Fibroblast of lung (primary cell): ENCODE results near the gene MYH9. TPM values are rescaled to one million over a fixed set of nuclear protein-coding genes. Genes with fewer than 3 reads are reported as not detected.

Experiments used
- DNase-seq, 2 donors: peaks; one replicate each; pipeline versions ENCODE4 v3.0.0 to v3.0.0-alpha.2; 2010; ENCODE audit warnings: low read depth in 2 of 2
- H2AFZ ChIP-seq: 2 replicates; pipeline ENCODE4 v1.5.1; 2012; ENCODE audit warnings: low read length, control low read depth, inconsistent platforms
- H3K27ac ChIP-seq: 2 replicates; pipeline ENCODE4 v1.5.1; 2011; ENCODE audit warnings: low read length, control low read depth; ENCODE audit not compliant: insufficient read depth
- H3K27me3 ChIP-seq: 2 replicates; pipeline ENCODE4 v1.5.1; 2011; ENCODE audit warnings: mild to moderate bottlenecking, low read length; ENCODE audit not compliant: control insufficient read depth, insufficient read depth
- H3K36me3 ChIP-seq: 2 replicates; pipeline ENCODE4 v1.5.1; 2011; ENCODE audit warnings: low read length; ENCODE audit not compliant: control insufficient read depth, insufficient read depth
- H3K4me1 ChIP-seq: 2 replicates; pipeline ENCODE4 v1.5.1; 2011; ENCODE audit warnings: low read length; ENCODE audit not compliant: control insufficient read depth, insufficient read depth; ENCODE audit errors: extremely low read depth
- H3K4me2 ChIP-seq: 2 replicates; pipeline ENCODE4 v1.5.1; 2011; ENCODE audit warnings: low read length, control low read depth; ENCODE audit not compliant: insufficient read depth; ENCODE audit errors: extremely low read depth
- H3K4me3 ChIP-seq, 4 experiments: fragments of 200-600 bp in 1 of 4; sonication (generic) in 1 of 4; replicated peaks in 1 of 4; 2 replicates each; pipeline ENCODE4 v1.5.1; 2011 to 2016; ENCODE audit warnings: low read length in 4 of 4, low read depth in 3 of 4, mild to moderate bottlenecking in 3 of 4, control low read depth in 2 of 4, inconsistent platforms in 1 of 4, mixed read lengths in 1 of 4; ENCODE audit not compliant: insufficient read depth in 1 of 4; ENCODE audit errors: control extremely low read depth in 1 of 4
- H3K79me2 ChIP-seq: 2 replicates; pipeline ENCODE4 v1.5.1; 2012; ENCODE audit warnings: mild to moderate bottlenecking, low read length, inconsistent platforms; ENCODE audit not compliant: control insufficient read depth, insufficient read depth
- H3K9ac ChIP-seq: 2 replicates; pipeline ENCODE4 v1.5.1; 2011; ENCODE audit warnings: mild to moderate bottlenecking, low read length, control low read depth; ENCODE audit not compliant: insufficient read depth
- H3K9me3 ChIP-seq: 2 replicates; pipeline ENCODE4 v1.5.1; 2012; ENCODE audit warnings: low read depth, low read length; ENCODE audit not compliant: control insufficient read depth, insufficient read depth
- H4K20me1 ChIP-seq: 2 replicates; pipeline ENCODE4 v1.5.1; 2011; ENCODE audit warnings: low read length; ENCODE audit not compliant: control insufficient read depth, insufficient read depth; ENCODE audit errors: extremely low read depth
- EZH2 ChIP-seq: IDR thresholded peaks from 2 replicates; pipeline ENCODE4 v1.5.1; 2012; ENCODE audit warnings: low read length, control low read depth, mild to moderate bottlenecking; ENCODE audit errors: missing control alignments
- polyA plus RNA-seq, 2 donors: library from polyadenylated mRNA; depleted of rRNA in 1 of 2; stranded (reverse) in 1 of 2; unstranded in 1 of 2; fragments of >200 nt; gene quantifications; 2 replicates each; pipeline ENCODE4 v1.2.1, GENCODE V29; 2011 to 2012; ENCODE audit warnings: missing spikeins in 1 of 2
- total RNA-seq: library from RNA; depleted of rRNA; stranded (reverse); fragments of >200 nt; gene quantifications from 2 replicates; pipeline ENCODE4 v1.2.1, GENCODE V29; 2014
- TF ChIP-seq, protein P1 (sequence below), 2 donors: IDR thresholded peaks in 1 of 2; conservative IDR thresholded peaks in 1 of 2; 1 replicate in 1 of 2; 2 replicates in 1 of 2; pipeline ENCODE4 v1.5.1; 2011 to 2012; ENCODE audit warnings: low read length in 2 of 2, control low read depth in 1 of 2, inconsistent platforms in 1 of 2, low read depth in 1 of 2, mild to moderate bottlenecking in 1 of 2

MYH9 gene
- total and polyA plus RNA-seq, 2 donors (not counting 1 experiment from before 2014, with no cell fraction given), result 677 to 796 TPM

DNA sequence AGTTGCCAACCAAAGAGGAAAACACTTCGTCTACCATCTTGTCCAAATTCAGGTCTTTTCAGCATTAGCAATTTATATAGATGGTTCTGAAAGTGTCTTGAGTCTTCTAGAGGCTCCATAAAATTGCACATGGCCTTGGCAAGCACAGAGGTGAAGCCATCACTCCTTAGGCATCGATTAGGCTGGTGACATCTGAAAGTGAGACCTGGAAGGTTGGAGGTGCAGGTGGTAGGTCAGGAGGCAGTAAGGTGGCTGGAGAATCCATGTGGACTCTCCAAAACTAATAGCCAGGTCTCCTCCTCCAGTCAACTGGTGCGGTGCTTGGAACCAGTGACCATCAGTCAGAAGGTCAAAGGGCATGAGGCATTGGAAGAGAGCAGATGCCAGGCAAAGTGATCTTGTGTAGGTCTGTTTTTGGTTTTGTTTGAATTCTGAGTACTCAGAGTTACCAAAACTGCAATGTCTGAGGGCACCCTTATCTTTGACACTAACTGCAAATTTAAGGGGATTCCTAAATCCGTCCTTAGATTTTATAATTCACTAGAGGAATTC is 141.9 kb downstream of the MYH9 start:
- no peak overlapping the region for H3K4me3 ChIP-seq
- no peak overlapping the region for H3K9ac ChIP-seq
- H3K36me3 ChIP-seq, result no peaks in the 10 kb centered on the region
- H2AFZ ChIP-seq, result no peak overlapping the region
- no peaks in the 10 kb centered on the region for H3K4me1 ChIP-seq
- TF ChIP-seq, protein P1, sequence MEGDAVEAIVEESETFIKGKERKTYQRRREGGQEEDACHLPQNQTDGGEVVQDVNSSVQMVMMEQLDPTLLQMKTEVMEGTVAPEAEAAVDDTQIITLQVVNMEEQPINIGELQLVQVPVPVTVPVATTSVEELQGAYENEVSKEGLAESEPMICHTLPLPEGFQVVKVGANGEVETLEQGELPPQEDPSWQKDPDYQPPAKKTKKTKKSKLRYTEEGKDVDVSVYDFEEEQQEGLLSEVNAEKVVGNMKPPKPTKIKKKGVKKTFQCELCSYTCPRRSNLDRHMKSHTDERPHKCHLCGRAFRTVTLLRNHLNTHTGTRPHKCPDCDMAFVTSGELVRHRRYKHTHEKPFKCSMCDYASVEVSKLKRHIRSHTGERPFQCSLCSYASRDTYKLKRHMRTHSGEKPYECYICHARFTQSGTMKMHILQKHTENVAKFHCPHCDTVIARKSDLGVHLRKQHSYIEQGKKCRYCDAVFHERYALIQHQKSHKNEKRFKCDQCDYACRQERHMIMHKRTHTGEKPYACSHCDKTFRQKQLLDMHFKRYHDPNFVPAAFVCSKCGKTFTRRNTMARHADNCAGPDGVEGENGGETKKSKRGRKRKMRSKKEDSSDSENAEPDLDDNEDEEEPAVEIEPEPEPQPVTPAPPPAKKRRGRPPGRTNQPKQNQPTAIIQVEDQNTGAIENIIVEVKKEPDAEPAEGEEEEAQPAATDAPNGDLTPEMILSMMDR (conservative IDR thresholded peaks at IDR 0.05 in 1 of 2, IDR thresholded peaks at IDR 0.05 in 1 of 2; ENCODE audit: low read depth in 1 of 2, low read length in 2 of 2), result no peak
- TF ChIP-seq EZH2, result no peak
- no peak overlapping the region for H3K27ac ChIP-seq
- no peaks in the 10 kb centered on the region for H4K20me1 ChIP-seq
- no peak for DNase-seq
- H3K4me2 ChIP-seq, result no peak overlapping the region
- H3K79me2 ChIP-seq, result no peaks in the 10 kb centered on the region
- H3K9me3 ChIP-seq, result no peaks in the 10 kb centered on the region
- H3K27me3 ChIP-seq, result no peaks in the 10 kb centered on the region

DNA sequence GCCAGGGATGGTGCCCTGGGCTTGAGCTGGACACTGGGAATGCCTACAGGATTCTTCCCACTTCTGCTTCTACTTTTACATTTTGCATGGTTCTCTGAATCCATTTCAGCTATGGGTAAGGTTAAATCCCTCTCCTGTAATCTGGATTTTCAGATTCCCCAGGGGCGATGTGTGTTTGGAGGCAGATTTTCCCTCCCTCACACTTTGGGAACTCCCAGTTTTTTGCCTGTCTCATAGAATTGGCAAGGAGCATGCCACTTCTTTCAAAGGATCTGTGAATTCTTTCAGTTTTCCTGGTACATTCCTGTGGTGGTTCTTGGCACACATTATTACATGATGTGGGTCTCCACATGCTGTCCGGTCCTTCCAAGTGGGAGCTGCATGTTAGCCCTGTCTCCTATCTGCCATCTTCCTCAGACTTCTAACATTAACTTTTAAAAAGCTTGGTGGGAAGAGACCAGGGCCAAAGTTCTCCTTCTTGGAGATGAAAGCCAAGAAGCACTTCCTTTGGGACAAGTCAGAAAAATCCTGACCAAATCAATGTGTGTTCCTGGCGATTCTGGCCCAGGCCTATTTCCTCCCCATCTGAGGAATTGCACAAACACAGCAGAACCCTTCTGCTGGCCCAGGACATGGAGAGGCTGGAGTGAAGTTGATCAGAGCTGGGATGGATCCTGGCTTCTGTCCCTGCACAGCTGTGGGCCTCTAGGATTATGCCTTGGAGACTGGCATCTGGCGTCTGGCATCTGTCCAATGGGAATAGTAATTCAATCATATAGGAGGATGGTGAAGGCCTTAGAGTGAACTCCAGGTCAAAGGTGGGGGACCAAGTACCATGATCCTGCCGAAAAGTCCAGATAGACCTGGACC is 143.0 kb downstream of the MYH9 start:
- H2AFZ ChIP-seq, result no peak overlapping the region
- H3K79me2 ChIP-seq, result no peaks in the 10 kb centered on the region
- no peaks in the 10 kb centered on the region for H3K9me3 ChIP-seq
- DNase-seq, result peak; percentile 23 to 72
- no peak for TF ChIP-seq EZH2
- TF ChIP-seq, protein P1 (conservative IDR thresholded peaks at IDR 0.05 in 1 of 2, IDR thresholded peaks at IDR 0.05 in 1 of 2; ENCODE audit: low read depth in 1 of 2, low read length in 2 of 2), result no peak
- H3K4me2 ChIP-seq, result no peak overlapping the region
- H3K9ac ChIP-seq, result no peak overlapping the region
- H3K36me3 ChIP-seq, result no peaks in the 10 kb centered on the region
- H3K27me3 ChIP-seq, result no peaks in the 10 kb centered on the region
- H3K4me3 ChIP-seq, result no peak overlapping the region
- peaks cover 3% of the 10 kb centered on the region for H3K4me1 ChIP-seq
- H3K27ac ChIP-seq, result no peak overlapping the region
- H4K20me1 ChIP-seq, result no peaks in the 10 kb centered on the region

DNA sequence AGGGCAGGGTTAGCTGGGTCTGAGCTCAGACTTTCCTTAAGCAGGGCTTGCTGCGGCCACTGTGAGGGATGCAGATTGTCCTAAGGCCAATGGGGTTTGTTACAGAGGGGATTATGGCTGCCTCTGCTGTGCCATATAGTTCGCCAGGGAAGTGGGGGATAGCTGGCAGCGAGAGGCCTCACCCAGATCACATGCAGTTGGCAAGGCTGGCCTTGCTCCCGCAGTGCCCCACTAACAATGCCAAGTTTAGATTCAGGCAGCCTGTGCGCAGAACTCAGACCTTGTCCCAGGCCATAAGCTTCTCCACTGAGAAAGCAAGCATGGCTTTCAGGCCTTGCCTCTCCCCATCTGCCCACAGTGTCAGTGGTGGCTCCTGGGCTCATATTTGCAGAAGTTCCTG is 143.8 kb downstream of the MYH9 start:
- H3K27me3 ChIP-seq, result no peaks in the 10 kb centered on the region
- no peak overlapping the region for H3K4me3 ChIP-seq
- H3K36me3 ChIP-seq, result no peaks in the 10 kb centered on the region
- H3K79me2 ChIP-seq, result no peaks in the 10 kb centered on the region
- no peaks in the 10 kb centered on the region for H4K20me1 ChIP-seq
- TF ChIP-seq EZH2, result no peak
- TF ChIP-seq, protein P1 (conservative IDR thresholded peaks at IDR 0.05 in 1 of 2, IDR thresholded peaks at IDR 0.05 in 1 of 2; ENCODE audit: low read depth in 1 of 2, low read length in 2 of 2), result no peak
- no peak overlapping the region for H3K9ac ChIP-seq
- DNase-seq, result no peak
- no peak overlapping the region for H2AFZ ChIP-seq
- no peaks in the 10 kb centered on the region for H3K9me3 ChIP-seq
- H3K4me2 ChIP-seq, result no peak overlapping the region
- H3K4me1 ChIP-seq, result peaks cover 4% of the 10 kb centered on the region
- no peak overlapping the region for H3K27ac ChIP-seq
